Measurements from ENCODE around the gene RXRB. TPM values are rescaled to one million over a fixed set of nuclear protein-coding genes. Genes with fewer than 3 reads are reported as not detected.

Gene RXRB
- total RNA-seq, 4 donors from 2014 or later, result 17.3 to 27.7 (median 24.8) TPM

- TF ChIP-seq CTCF (IDR thresholded peaks at IDR 0.05; ENCODE audit: low read depth), result no peak
These were observed 6.8 kb downstream of the RXRB start for GRCh38 chr6:33193619-33194018.

- no peak for TF ChIP-seq CTCF (IDR thresholded peaks at IDR 0.05; ENCODE audit: low read depth)
These were observed 7.5 kb downstream of the RXRB start for GRCh38 chr6:33192671-33193602.

GRCh38 chr6:33192105-33192646, 8.3 kb downstream of the RXRB start, which contains the start of gene COL11A2:
Gene COL11A2, minus strand, starts transcription at chr6:33192467. Its CDS starts 227 bp downstream, at chr6:33192240.
- TF ChIP-seq CTCF (IDR thresholded peaks at IDR 0.05; ENCODE audit: low read depth), result no peak

GRCh38 chr6:33191383-33192104, 8.9 kb downstream of the RXRB start:
- TF ChIP-seq CTCF (IDR thresholded peaks at IDR 0.05; ENCODE audit: low read depth), result no peak

- TF ChIP-seq CTCF (IDR thresholded peaks at IDR 0.05; ENCODE audit: low read depth), result no peak
These were observed 9.9 kb downstream of the RXRB start for GRCh38 chr6:33190504-33191107.

GRCh38 chr6:33189625-33190448, 10.6 kb downstream of the RXRB start:
- no peak for TF ChIP-seq CTCF (IDR thresholded peaks at IDR 0.05; ENCODE audit: low read depth)
